Measurements from ENCODE around the gene MIX23.

GRCh38 chr3:122398920-122399319 lies 15.9 kb upstream of the MIX23 start:
- TF ChIP-seq CTCF (IDR thresholded peaks at IDR 0.05 in 2 of 3, conservative IDR thresholded peaks at IDR 0.05 in 1 of 3; ENCODE audit: control insufficient read depth in 2 of 3, extremely low read depth in 1 of 3, insufficient read depth in 1 of 3, low read depth in 3 of 3, low read length in 3 of 3), result no peak
- no peak for TF ChIP-seq MAX (IDR thresholded peaks at IDR 0.05; ENCODE audit: low read depth, low read length)
- no peak for TF ChIP-seq TCF12 (IDR thresholded peaks at IDR 0.05; ENCODE audit: low read depth, low read length)
- no peak for TF ChIP-seq POLR2A (IDR thresholded peaks at IDR 0.05; ENCODE audit: low read depth, low read length)
- no peak for TF ChIP-seq MYC (IDR thresholded peaks at IDR 0.05; ENCODE audit: insufficient read depth, insufficient read length, insufficient replicate concordance, low read length, severe bottlenecking)
- no peak for TF ChIP-seq NFXL1 (IDR thresholded peaks at IDR 0.05; ENCODE audit: borderline replicate concordance)
- TF ChIP-seq ESRRA (IDR thresholded peaks at IDR 0.05; ENCODE audit: low read length), result no peak
- TF ChIP-seq YY1 (IDR thresholded peaks at IDR 0.05; ENCODE audit: low read depth, low read length), result no peak
- TF ChIP-seq REST (IDR thresholded peaks at IDR 0.05; ENCODE audit: low read depth, low read length), result no peak
- no peak for TF ChIP-seq CHD1 (IDR thresholded peaks at IDR 0.05; ENCODE audit: low read depth, low read length)
- TF ChIP-seq SMC3 (IDR thresholded peaks at IDR 0.05; ENCODE audit: borderline replicate concordance, low read length), result no peak
- TF ChIP-seq POLR2AphosphoS2 (IDR thresholded peaks at IDR 0.05; ENCODE audit: low read depth, low read length), result no peak

All from GM12878 (cell line).